22Rv1 (cell line): ENCODE measurements around the gene FER.
"Not testable (repeated sequence)": the region's sequence is repeated elsewhere in the genome, so short reads cannot be mapped to it uniquely, and the experiment has no call there.

Experiments used
- ZFX ChIP-seq: fragments of 450-650 bp; IDR thresholded peaks from 2 replicates; pipeline ENCODE4 v1.6.1; 2017; ENCODE audit warnings: antibody characterized with exemption, borderline replicate concordance
- TF ChIP-seq, protein P1 (sequence below): fragments of 450-650 bp; IDR thresholded peaks from 2 replicates; pipeline ENCODE4 v1.5.1; 2017; ENCODE audit warnings: mild to moderate bottlenecking

DNA sequence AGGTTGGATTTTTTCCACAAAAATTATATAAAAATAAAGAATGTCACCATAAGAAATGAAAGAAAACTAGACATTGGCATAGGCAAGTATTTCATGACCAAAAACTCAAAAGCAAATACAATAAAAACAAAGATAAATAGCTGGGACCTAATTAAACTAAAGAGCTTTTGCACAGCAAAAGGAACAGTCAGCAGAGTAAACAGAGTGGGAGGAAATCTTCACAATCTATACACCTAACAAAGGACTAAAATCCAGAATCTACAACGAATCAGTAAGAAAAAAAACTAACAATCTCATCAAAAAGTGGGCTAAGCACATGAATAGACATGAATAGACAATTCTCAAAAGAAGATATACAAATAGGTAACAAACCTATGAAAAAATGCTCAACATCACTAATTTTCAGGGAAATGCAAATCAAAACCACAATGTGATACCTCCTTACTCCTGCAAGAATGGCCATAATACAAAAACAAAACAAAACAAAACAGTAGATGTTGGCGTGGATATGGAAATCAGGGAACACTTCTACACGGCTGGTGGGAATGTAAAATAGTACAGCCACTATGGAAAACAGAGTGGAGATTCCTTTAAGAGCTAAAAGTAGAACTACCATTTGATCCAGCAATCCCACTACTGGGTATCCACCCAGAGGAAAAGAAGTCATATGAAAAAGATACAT is 94.7 kb downstream of the FER start:
- TF ChIP-seq, protein P1, sequence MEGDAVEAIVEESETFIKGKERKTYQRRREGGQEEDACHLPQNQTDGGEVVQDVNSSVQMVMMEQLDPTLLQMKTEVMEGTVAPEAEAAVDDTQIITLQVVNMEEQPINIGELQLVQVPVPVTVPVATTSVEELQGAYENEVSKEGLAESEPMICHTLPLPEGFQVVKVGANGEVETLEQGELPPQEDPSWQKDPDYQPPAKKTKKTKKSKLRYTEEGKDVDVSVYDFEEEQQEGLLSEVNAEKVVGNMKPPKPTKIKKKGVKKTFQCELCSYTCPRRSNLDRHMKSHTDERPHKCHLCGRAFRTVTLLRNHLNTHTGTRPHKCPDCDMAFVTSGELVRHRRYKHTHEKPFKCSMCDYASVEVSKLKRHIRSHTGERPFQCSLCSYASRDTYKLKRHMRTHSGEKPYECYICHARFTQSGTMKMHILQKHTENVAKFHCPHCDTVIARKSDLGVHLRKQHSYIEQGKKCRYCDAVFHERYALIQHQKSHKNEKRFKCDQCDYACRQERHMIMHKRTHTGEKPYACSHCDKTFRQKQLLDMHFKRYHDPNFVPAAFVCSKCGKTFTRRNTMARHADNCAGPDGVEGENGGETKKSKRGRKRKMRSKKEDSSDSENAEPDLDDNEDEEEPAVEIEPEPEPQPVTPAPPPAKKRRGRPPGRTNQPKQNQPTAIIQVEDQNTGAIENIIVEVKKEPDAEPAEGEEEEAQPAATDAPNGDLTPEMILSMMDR, result not testable (repeated sequence)
- not testable (repeated sequence) for TF ChIP-seq ZFX
